HepG2 (cell line): ENCODE data around the gene LRIG3. TPM values are rescaled to one million over a fixed set of nuclear protein-coding genes. Genes with fewer than 3 reads are reported as not detected.

Experiments used
- ATAC-seq: fragments of 200-7000 bp; cut with Tn5 transposase; 3 replicates; pipeline ENCODE4 v1.9.1; 2020; ENCODE audit warnings: mild to moderate bottlenecking, moderate library complexity
- BruUV-seq: library from RNA; stranded (reverse); fragments of 400-500 nt; replicated peaks from 2 replicates; lab custom pipeline; 2021; lab: Mats Ljungman, UMichigan
- CTCF ChIA-PET: fragments of 300-600 bp; formaldehyde crosslinking; extraction: SDS; loops from one replicate; lab custom pipeline; 2021; ENCODE audit warnings: low total read pairs, inconsistent platforms, low intra/inter-chr PET ratio; lab: Yijun Ruan, JAX
- POLR2A ChIA-PET: fragments of 350-600 bp; sonication (Branson Sonifier 250); formaldehyde crosslinking; loops from one replicate; lab custom pipeline; 2020; ENCODE audit warnings: antibody characterized with exemption, inconsistent platforms; lab: Yijun Ruan, JAX
- DNase-seq: peaks from one replicate; pipeline ENCODE4 v3.0.0-alpha.2; 2015; ENCODE audit warnings: low spot score
- FAIRE-seq: peaks from 3 replicates; lab custom pipeline; 2011; peaks lifted over from hg19 to GRCh38; lab: Jason Lieb, UNC
- H2AFZ ChIP-seq: one replicate; pipeline ENCODE4 v1.6.1; 2011; ENCODE audit warnings: low read length, inconsistent platforms
- H3K27ac ChIP-seq: fragments of 300-600 bp; 3 replicates; pipeline ENCODE4 v1.8.0; 2011; ENCODE audit warnings: mixed run types, mild to moderate bottlenecking, mixed read lengths, low read length, inconsistent platforms; ENCODE audit not compliant: insufficient read depth; ENCODE audit errors: extremely low read length
- H3K27me3 ChIP-seq, 2 experiments: fragments of 200-600 bp in 1 of 2; 2 replicates in 1 of 2; 3 replicates in 1 of 2; pipeline versions ENCODE4 v1.6.0 to v1.8.0; 2011; ENCODE audit warnings: low read length in 2 of 2, mild to moderate bottlenecking in 2 of 2, moderate library complexity in 2 of 2, inconsistent platforms in 1 of 2; ENCODE audit not compliant: insufficient read depth in 2 of 2, control insufficient read depth in 1 of 2
- H3K36me3 ChIP-seq, 2 experiments: fragments of 200-600 bp in 1 of 2; replicated peaks in 1 of 2; 2 replicates in 1 of 2; 3 replicates in 1 of 2; pipeline versions ENCODE4 v1.5.1 to v1.8.0; 2011; ENCODE audit warnings: low read length in 2 of 2, inconsistent platforms in 1 of 2; ENCODE audit not compliant: insufficient read depth in 2 of 2, control insufficient read depth in 1 of 2
- H3K4me1 ChIP-seq: 2 replicates; pipeline ENCODE4 v1.5.1; 2012; ENCODE audit warnings: low read length, inconsistent platforms; ENCODE audit not compliant: insufficient read depth
- H3K4me2 ChIP-seq: 2 replicates; pipeline ENCODE4 v1.6.0; 2011; ENCODE audit warnings: low read depth, low read length, inconsistent platforms
- H3K4me3 ChIP-seq, 3 experiments: fragments of 200-600 bp in 1 of 3; sonication (generic), shearing (Covaris generic) in 1 of 3; replicated peaks in 1 of 3; 2 replicates each; pipeline ENCODE4 v1.5.1; 2011 to 2016; ENCODE audit warnings: low read length in 3 of 3, inconsistent platforms in 2 of 3, low read depth in 2 of 3, mild to moderate bottlenecking in 2 of 3, control low read depth in 1 of 3, mixed read lengths in 1 of 3; ENCODE audit not compliant: insufficient read depth in 1 of 3
- H3K79me2 ChIP-seq: one replicate; pipeline ENCODE4 v1.6.1; 2011; ENCODE audit warnings: low read length, inconsistent platforms; ENCODE audit not compliant: insufficient read depth
- H3K9ac ChIP-seq: 2 replicates; pipeline ENCODE4 v1.6.0; 2011; ENCODE audit warnings: mild to moderate bottlenecking, low read depth, low read length, inconsistent platforms; ENCODE audit not compliant: insufficient read depth
- H3K9me3 ChIP-seq: 2 replicates; pipeline ENCODE4 v1.5.1; 2012; ENCODE audit warnings: mild to moderate bottlenecking, low read length
- H4K20me1 ChIP-seq: 2 replicates; pipeline ENCODE4 v1.6.0; 2011; ENCODE audit warnings: inconsistent platforms, mild to moderate bottlenecking, low read length, moderate library complexity; ENCODE audit not compliant: insufficient read depth
- ASH2L ChIP-seq: fragments of 300-600, 200-600 bp; sonication (generic); IDR thresholded peaks from 2 replicates; pipeline ENCODE4 v1.7.0; 2017; ENCODE audit warnings: low read depth, mild to moderate bottlenecking, moderate library complexity, mixed read lengths, low read length; ENCODE audit not compliant: insufficient read length
- FOXJ3 ChIP-seq: sonication (generic); formaldehyde crosslinking; IDR thresholded peaks from 2 replicates; pipeline ENCODE4 v1.4.0; 2020; ENCODE audit warnings: missing genetic modification reagents, mild to moderate bottlenecking, borderline replicate concordance
- GZF1 ChIP-seq: sonication (generic); formaldehyde crosslinking; IDR thresholded peaks from 2 replicates; pipeline ENCODE4 v1.5.1; 2020; ENCODE audit warnings: mild to moderate bottlenecking, missing genetic modification reagents
- KDM5B ChIP-seq: sonication (generic); formaldehyde crosslinking; IDR thresholded peaks from 2 replicates; pipeline ENCODE4 v1.4.0; 2020; ENCODE audit warnings: missing genetic modification reagents, mild to moderate bottlenecking, borderline replicate concordance
- MTF1 ChIP-seq: sonication (generic); formaldehyde crosslinking; IDR thresholded peaks from 2 replicates; pipeline ENCODE4 v1.5.0; 2020; ENCODE audit warnings: missing genetic modification reagents
- MYNN ChIP-seq: sonication (generic); formaldehyde crosslinking; IDR thresholded peaks from 2 replicates; pipeline ENCODE4 v1.4.0; 2020; ENCODE audit warnings: mild to moderate bottlenecking, low read depth, missing genetic modification reagents
- NCOR1 ChIP-seq: fragments of 200-600 bp; sonication (generic); IDR thresholded peaks from 2 replicates; pipeline ENCODE4 v1.7.0; 2017; ENCODE audit warnings: antibody characterized with exemption, low read length, borderline replicate concordance
- NFKBIZ ChIP-seq: IDR thresholded peaks from 2 replicates; pipeline ENCODE4 v1.6.1; 2018; ENCODE audit warnings: missing genetic modification reagents, missing compliant biosample characterization
- THAP11 ChIP-seq: IDR thresholded peaks from 2 replicates; pipeline ENCODE4 v1.6.1; 2016; ENCODE audit warnings: missing biosample characterization, missing genetic modification reagents
- ZBTB40 ChIP-seq, 2 experiments: fragments of 450-650 bp in 1 of 2; sonication (generic) in 1 of 2; formaldehyde crosslinking in 1 of 2; IDR thresholded peaks; 2 replicates each; pipeline versions ENCODE4 v1.6.1 to v1.8.0; 2016 to 2022; ENCODE audit warnings: antibody characterized with exemption in 1 of 2, mild to moderate bottlenecking in 1 of 2, missing genetic modification reagents in 1 of 2
- ZBTB7A ChIP-seq: sonication (generic); formaldehyde crosslinking; IDR thresholded peaks from 2 replicates; pipeline ENCODE4 v1.8.0; 2022; ENCODE audit warnings: mild to moderate bottlenecking, missing genetic modification reagents
- ZNF124 ChIP-seq: sonication (generic); formaldehyde crosslinking; IDR thresholded peaks from 2 replicates; pipeline ENCODE4 v1.4.0; 2020; ENCODE audit warnings: missing genetic modification reagents
- ZNF225 ChIP-seq: sonication (generic); formaldehyde crosslinking; IDR thresholded peaks from 2 replicates; pipeline ENCODE4 v1.4.0; 2020; ENCODE audit warnings: mild to moderate bottlenecking, missing genetic modification reagents
- ZNF264 ChIP-seq: sonication (generic); formaldehyde crosslinking; IDR thresholded peaks from 2 replicates; pipeline ENCODE4 v1.4.0; 2020; ENCODE audit warnings: missing genetic modification reagents
- ZNF451 ChIP-seq: sonication (generic); formaldehyde crosslinking; IDR thresholded peaks from 2 replicates; pipeline ENCODE4 v1.5.0; 2020; ENCODE audit warnings: mild to moderate bottlenecking, missing genetic modification reagents
- ZNF616 ChIP-seq: sonication (generic); formaldehyde crosslinking; IDR thresholded peaks from 2 replicates; pipeline ENCODE4 v1.5.0; 2020; ENCODE audit warnings: low read depth, mild to moderate bottlenecking, missing genetic modification reagents
- ZNF776 ChIP-seq: sonication (generic); formaldehyde crosslinking; IDR thresholded peaks from 2 replicates; pipeline ENCODE4 v1.4.0; 2020; ENCODE audit warnings: mild to moderate bottlenecking, missing genetic modification reagents
- ZNF850 ChIP-seq: sonication (generic); formaldehyde crosslinking; conservative IDR thresholded peaks from 2 replicates; pipeline ENCODE4 v1.9.0; 2021; ENCODE audit warnings: mild to moderate bottlenecking, missing genetic modification reagents
- WGBS: methylation state at CpG from one replicate; pipeline ENCODE4 v1.1.6; 2017; ENCODE audit warnings: low lambda C conversion rate; 5-methylcytosine and 5-hydroxymethylcytosine counted together
- in situ Hi-C: cut with HindIII; loops from 2 replicates; pipeline ENCODE4 v1.10.0; 2017; ENCODE audit warnings: low pct_unique_long_range_greater_than_20kb; ENCODE audit not compliant: extremely low pct_ligation_motif_present
- intact Hi-C: fragments of 100-400 bp; cut with micrococcal nuclease; formaldehyde crosslinking; loops from one replicate; pipeline ENCODE4 v1.10.0; 2022; ENCODE audit not compliant: unreplicated experiment
- polyA plus RNA-seq, 8 experiments: library from polyadenylated mRNA; depleted of rRNA in 3 of 8; stranded (reverse) in 7 of 8; unstranded in 1 of 8; fragments of >200 nt; fragmentation: Illumina TruSeq in 4 of 8; extraction: Trizol in 4 of 8; gene quantifications; 2 replicates each; pipeline versions ENCODE4 v1.2.1 to v1.2.3, GENCODE V29; 2011 to 2016; ENCODE audit warnings: low read depth in 4 of 8, missing spikeins in 1 of 8, mixed read lengths in 1 of 8; ENCODE audit not compliant: insufficient read depth in 1 of 8
- total RNA-seq, 5 experiments: library from RNA; depleted of rRNA; stranded (reverse); fragments of >200 nt; fragmentation: Illumina TruSeq; extraction: Trizol; gene quantifications; 2 replicates each; pipeline ENCODE4 v1.2.3, GENCODE V29; 2016; ENCODE audit warnings: low read depth in 1 of 5

LRIG3 gene
- total and polyA plus RNA-seq, 2 of the 13 experiments (the other 11 are each of a cell fraction or from before 2014, with no cell fraction given): 7.7 to 17.4 TPM

GRCh38 chr12:58901664-58902063, 18.6 kb downstream of the LRIG3 start:
- H3K4me3 ChIP-seq: no peak overlapping the region
- FAIRE-seq: no peak
- no peak for DNase-seq
- no TSS peak for BruUV-seq
- WGBS: over 99% methylated on average over 5 of the region's 5 CpGs
- ChIA-PET POLR2A (no interaction called here), CTCF (no interaction called here)
- H3K9ac ChIP-seq: no peak overlapping the region
- peaks cover 0 to 7% of the 10 kb centered on the region in 2 experiments; a peak in 1 of 5 replicates for H3K36me3 ChIP-seq
- TF ChIP-seq ZNF264 (no peak), NFKBIZ (CRISPR knock-in tag) (no peak), ZNF776 (CRISPR knock-in tag) (no peak), NCOR1 (no peak), THAP11 (CRISPR knock-in tag) (no peak), GZF1 (no peak), ZBTB7A (CRISPR knock-in tag) (no peak), FOXJ3 (CRISPR knock-in tag) (no peak), MTF1 (CRISPR knock-in tag) (no peak), ZBTB40 (IDR thresholded peaks at IDR 0.05) (no peak), ZBTB40 (CRISPR knock-in tag; IDR thresholded peaks at IDR 0.05) (no peak), ZNF124 (CRISPR knock-in tag) (no peak), ZNF850 (no peak), ZNF225 (CRISPR knock-in tag) (no peak), MYNN (no peak), ASH2L (no peak), KDM5B (no peak), ZNF451 (no peak), ZNF616 (CRISPR knock-in tag) (no peak)
- in situ Hi-C loops (no loop called here), intact Hi-C loops (no loop called here)
- H4K20me1 ChIP-seq: no peaks in the 10 kb centered on the region
- H3K9me3 ChIP-seq: no peaks in the 10 kb centered on the region
- H3K27ac ChIP-seq: no peak overlapping the region
- no peak overlapping the region for H2AFZ ChIP-seq
- no peaks in the 10 kb centered on the region; a peak in 1 of 5 replicates for H3K27me3 ChIP-seq
- ATAC-seq: no peak
- H3K4me1 ChIP-seq: no peaks in the 10 kb centered on the region
- peaks cover 1% of the 10 kb centered on the region for H3K79me2 ChIP-seq
- H3K4me2 ChIP-seq: no peak overlapping the region
